Left lobe of liver (tissue), 2 donors: ENCODE results near the gene BTBD7. TPM values are rescaled to one million over a fixed set of nuclear protein-coding genes. Genes with fewer than 3 reads are reported as not detected.
"Not testable (repeated sequence)": the region's sequence is repeated elsewhere in the genome, so short reads cannot be mapped to it uniquely, and the experiment has no call there.

ENCODE experiments used
- ATAC-seq: fragments of 200-7000 bp; cut with Tn5 transposase; one replicate; pipeline ENCODE4 v1.9.1; 2020; ENCODE audit warnings: mild to moderate bottlenecking, moderate library complexity
- DNase-seq: peaks from one replicate; pipeline ENCODE4 v3.0.0-alpha.2; 2020; ENCODE audit warnings: low spot score
- total RNA-seq: library from RNA; stranded (reverse); gene quantifications from one replicate; pipeline ENCODE4 v1.2.1, GENCODE V29; 2021
- donor health status: DM: no; HTN: no; CAD: no; lungs with moderate emphysema.
- donor health status: DM: no; HTN: yes; CAD: no.

The BTBD7 gene
- total RNA-seq, result 11.0 TPM

GRCh38 chr14:93332853-93333630 is at the start of gene BTBD7:
BTBD7 (minus strand) TSS chr14:93333036; CDS start chr14:93296051, 36,985 bp downstream.
- peak; percentile 92 for ATAC-seq
- peak; percentile 95 for DNase-seq

- ATAC-seq, result no peak
- no peak for DNase-seq
These were observed 48.8 kb upstream of the BTBD7 start for GRCh38 chr14:93381644-93382043.

- ATAC-seq (no peak), DNase-seq (no peak)
These were observed 47.0 kb upstream of the BTBD7 start for GRCh38 chr14:93379831-93380230.

GRCh38 chr14:93375673-93376156 is 42.9 kb upstream of the BTBD7 start:
- DNase-seq (no peak), ATAC-seq (no peak)

GRCh38 chr14:93369713-93370266 is 37.0 kb upstream of the BTBD7 start:
- DNase-seq, result no peak
- no peak for ATAC-seq

GRCh38 chr14:93368996-93369712 is 36.3 kb upstream of the BTBD7 start:
- ATAC-seq, result no peak
- DNase-seq, result no peak

GRCh38 chr14:93354873-93355272 is 22.0 kb upstream of the BTBD7 start:
- ATAC-seq, result not testable (repeated sequence)

GRCh38 chr14:93348292-93348691 is 15.5 kb upstream of the BTBD7 start:
- no peak for ATAC-seq
- DNase-seq, result no peak

More at GRCh38 chr14:93354873-93355272, 22.0 kb upstream of the BTBD7 start:
- not testable (repeated sequence) for DNase-seq

- no peak for ATAC-seq
- DNase-seq, result no peak
These were observed 15.0 kb upstream of the BTBD7 start for GRCh38 chr14:93347850-93348249.

- ATAC-seq (no peak), DNase-seq (no peak)
These were observed 14.3 kb upstream of the BTBD7 start, which contains the start of gene COX8C for GRCh38 chr14:93346926-93347721. COX8C (plus strand) TSS chr14:93347182; CDS start chr14:93347269, 87 bp downstream.

- DNase-seq, result no peak
- no peak for ATAC-seq
These were observed 11.0 kb upstream of the BTBD7 start for GRCh38 chr14:93343797-93344196.

GRCh38 chr14:93343266-93343665 is 10.4 kb upstream of the BTBD7 start:
- DNase-seq, result no peak
- ATAC-seq, result no peak

GRCh38 chr14:93337884-93338283 is 5.0 kb upstream of the BTBD7 start:
- DNase-seq (no peak), ATAC-seq (no peak)

GRCh38 chr14:93337143-93337753 is 4.4 kb upstream of the BTBD7 start:
- no peak for ATAC-seq
- no peak for DNase-seq

GRCh38 chr14:93333631-93334103 is 831 bp upstream of the BTBD7 start:
- no peak for ATAC-seq
- DNase-seq, result no peak

- ATAC-seq, result peak; percentile 84
- DNase-seq, result peak; percentile 71
These were observed 411 bp downstream of the BTBD7 start for GRCh38 chr14:93332397-93332852.

- DNase-seq, result no peak
- no peak for ATAC-seq
These were observed 974 bp downstream of the BTBD7 start for GRCh38 chr14:93331728-93332396.

- DNase-seq, result no peak
- ATAC-seq, result no peak
These were observed 1.7 kb downstream of the BTBD7 start for GRCh38 chr14:93331002-93331727.

GRCh38 chr14:93330609-93331000 is 2.2 kb downstream of the BTBD7 start:
- DNase-seq (no peak), ATAC-seq (no peak)
